ENCODE data around the gene SLC2A1. TPM values are rescaled to one million over a fixed set of nuclear protein-coding genes. Genes with fewer than 3 reads are reported as not detected.

Gene SLC2A1
- total RNA-seq, 1 donor from 2014 or later = 192 TPM

DNA sequence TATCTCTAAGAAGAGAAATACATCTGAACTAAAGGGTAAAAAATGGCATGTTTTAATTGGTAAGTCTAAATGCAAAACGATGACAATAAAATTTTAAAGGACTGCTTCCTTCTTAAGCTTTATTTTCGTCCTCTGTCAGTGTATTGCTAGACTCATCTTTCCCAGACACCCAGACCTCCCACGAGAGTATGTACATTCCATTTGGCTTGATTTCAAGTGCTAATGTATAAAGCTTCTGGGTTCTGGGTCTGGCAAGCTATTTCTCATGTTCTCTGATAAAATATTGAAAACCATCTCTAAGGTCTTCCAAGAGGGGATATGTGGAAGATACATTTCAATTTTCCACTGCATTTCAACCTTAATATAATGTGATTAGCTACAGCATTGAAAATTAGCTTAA lies 24.6 kb upstream of the SLC2A1 start:
- no peak for DNase-seq (ENCODE audit: extremely low spot score, unreplicated experiment)
- Mint-ChIP-seq H3K27ac (peak overlapping the region; percentile 22), H3K4me3 (no peak overlapping the region), H3K27me3 (no peaks in the 10 kb centered on the region), H3K4me1 (ENCODE audit: unreplicated experiment) (peaks cover 36% of the 10 kb centered on the region), H3K9me3 (no peaks in the 10 kb centered on the region), H3K36me3 (peaks cover 11% of the 10 kb centered on the region)
- TF ChIP-seq, protein P1, sequence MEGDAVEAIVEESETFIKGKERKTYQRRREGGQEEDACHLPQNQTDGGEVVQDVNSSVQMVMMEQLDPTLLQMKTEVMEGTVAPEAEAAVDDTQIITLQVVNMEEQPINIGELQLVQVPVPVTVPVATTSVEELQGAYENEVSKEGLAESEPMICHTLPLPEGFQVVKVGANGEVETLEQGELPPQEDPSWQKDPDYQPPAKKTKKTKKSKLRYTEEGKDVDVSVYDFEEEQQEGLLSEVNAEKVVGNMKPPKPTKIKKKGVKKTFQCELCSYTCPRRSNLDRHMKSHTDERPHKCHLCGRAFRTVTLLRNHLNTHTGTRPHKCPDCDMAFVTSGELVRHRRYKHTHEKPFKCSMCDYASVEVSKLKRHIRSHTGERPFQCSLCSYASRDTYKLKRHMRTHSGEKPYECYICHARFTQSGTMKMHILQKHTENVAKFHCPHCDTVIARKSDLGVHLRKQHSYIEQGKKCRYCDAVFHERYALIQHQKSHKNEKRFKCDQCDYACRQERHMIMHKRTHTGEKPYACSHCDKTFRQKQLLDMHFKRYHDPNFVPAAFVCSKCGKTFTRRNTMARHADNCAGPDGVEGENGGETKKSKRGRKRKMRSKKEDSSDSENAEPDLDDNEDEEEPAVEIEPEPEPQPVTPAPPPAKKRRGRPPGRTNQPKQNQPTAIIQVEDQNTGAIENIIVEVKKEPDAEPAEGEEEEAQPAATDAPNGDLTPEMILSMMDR (conservative IDR thresholded peaks at IDR 0.05) = no peak

DNA sequence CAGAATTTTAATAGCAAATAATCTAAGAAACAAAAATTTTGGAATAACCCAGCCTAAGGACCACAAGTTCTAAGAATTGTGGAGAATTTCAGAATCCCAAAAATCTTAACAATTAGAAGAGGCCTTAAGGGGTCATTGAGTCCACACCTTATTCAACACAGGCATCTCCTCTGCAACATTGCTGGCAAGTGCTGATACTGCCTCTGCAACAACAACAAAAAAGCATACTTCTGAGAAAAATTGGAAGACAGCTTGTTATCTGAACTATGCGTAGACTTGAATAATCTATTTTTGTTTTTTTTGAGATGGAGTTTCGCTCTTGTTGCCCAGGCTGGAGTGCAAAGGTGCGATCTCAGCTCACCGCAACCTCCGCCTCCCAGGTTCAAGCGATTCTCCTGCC lies 24.0 kb upstream of the SLC2A1 start:
- Mint-ChIP-seq H3K27me3 (no peaks in the 10 kb centered on the region), H3K9me3 (no peaks in the 10 kb centered on the region), H3K36me3 (peaks cover 11% of the 10 kb centered on the region), H3K4me1 (ENCODE audit: unreplicated experiment) (peaks cover 38% of the 10 kb centered on the region), H3K27ac (peak overlapping the region; percentile 68), H3K4me3 (no peak overlapping the region)
- TF ChIP-seq, protein P1 (conservative IDR thresholded peaks at IDR 0.05) = no peak
- DNase-seq (ENCODE audit: extremely low spot score, unreplicated experiment) = no peak

DNA sequence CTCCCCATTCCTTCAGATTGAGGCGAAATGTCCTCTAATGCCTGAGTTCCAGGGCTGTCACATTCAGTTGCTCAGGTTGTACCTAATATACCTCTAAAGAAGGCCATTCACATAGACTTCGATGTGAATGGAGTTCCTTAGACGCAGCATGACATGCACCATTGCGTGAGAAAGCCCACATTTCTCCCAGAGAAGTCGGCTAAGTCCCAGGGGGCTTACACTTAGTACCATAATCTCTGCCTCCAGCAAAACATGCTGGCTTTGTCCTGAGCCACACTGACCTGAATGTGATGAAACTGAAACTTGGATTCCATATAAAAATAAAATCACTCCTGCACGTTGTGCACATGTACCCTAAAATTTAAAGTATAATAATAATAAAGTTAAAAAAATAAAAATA lies 23.2 kb upstream of the SLC2A1 start:
- H3K9me3 Mint-ChIP-seq = no peaks in the 10 kb centered on the region
- H3K36me3 Mint-ChIP-seq = peaks cover 12% of the 10 kb centered on the region
- DNase-seq (ENCODE audit: extremely low spot score, unreplicated experiment) = no peak
- H3K27ac Mint-ChIP-seq = no peak overlapping the region
- peaks cover 39% of the 10 kb centered on the region for H3K4me1 Mint-ChIP-seq (ENCODE audit: unreplicated experiment)
- H3K4me3 Mint-ChIP-seq = no peak overlapping the region
- TF ChIP-seq, protein P1 (conservative IDR thresholded peaks at IDR 0.05) = no peak
- no peaks in the 10 kb centered on the region for H3K27me3 Mint-ChIP-seq

- H3K4me3 Mint-ChIP-seq = no peak overlapping the region
- no peaks in the 10 kb centered on the region for H3K9me3 Mint-ChIP-seq
- H3K27me3 Mint-ChIP-seq = no peaks in the 10 kb centered on the region
- peaks cover 15% of the 10 kb centered on the region for H3K36me3 Mint-ChIP-seq
- peak overlapping the region; percentile 66 for H3K27ac Mint-ChIP-seq
- peaks cover 43% of the 10 kb centered on the region for H3K4me1 Mint-ChIP-seq (ENCODE audit: unreplicated experiment)
- DNase-seq (ENCODE audit: extremely low spot score, unreplicated experiment) = no peak
- TF ChIP-seq, protein P1 (conservative IDR thresholded peaks at IDR 0.05) = no peak
Measured at GRCh38 chr1:42981255-42981805, 22.7 kb upstream of the SLC2A1 start.

DNA sequence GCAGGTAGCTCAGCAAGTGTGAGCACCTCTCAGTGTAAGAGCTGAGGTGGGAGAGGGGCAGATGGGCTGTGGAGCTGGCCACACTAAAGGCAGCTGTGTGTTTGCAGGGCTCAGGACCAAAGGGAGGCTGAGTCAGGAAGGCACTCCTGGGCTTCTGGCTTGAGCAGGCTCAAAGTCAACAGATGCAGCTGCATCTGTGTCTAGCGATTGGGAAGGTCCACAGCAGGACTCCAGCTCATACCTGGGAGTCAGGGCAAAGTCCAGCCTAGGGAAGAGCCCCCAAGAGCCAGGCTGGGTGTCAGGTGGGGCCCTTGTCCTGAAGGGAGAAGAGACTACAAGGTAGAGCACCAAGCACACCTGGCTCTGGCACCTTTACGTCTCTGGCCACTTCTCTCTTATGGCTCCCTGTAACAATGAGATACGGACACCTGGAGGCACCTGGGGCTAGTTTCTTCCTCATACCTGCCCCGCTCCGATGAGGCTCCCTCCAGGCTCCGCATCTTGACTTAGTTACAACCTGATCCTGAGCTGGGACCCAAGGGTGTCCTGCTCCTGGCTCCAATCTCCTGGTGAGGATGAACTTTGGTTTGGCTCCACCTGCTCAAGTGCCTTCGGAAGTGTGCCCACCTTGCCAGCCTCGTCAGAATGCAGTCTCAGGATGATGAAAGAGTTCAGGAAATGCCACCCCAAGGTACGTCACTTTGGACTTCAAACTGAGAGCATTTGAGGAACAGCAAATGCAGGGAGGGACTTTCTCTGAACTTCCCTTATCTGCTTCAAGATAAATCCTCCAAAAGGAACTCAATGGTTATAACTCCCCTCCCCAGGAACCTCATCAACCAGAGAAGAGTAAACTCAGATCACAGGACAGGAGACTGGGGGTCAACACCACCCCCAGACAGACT lies 21.5 kb upstream of the SLC2A1 start:
- peak overlapping the region; percentile 1 for H3K4me3 Mint-ChIP-seq
- H3K4me1 Mint-ChIP-seq (ENCODE audit: unreplicated experiment) = peaks cover 51% of the 10 kb centered on the region
- TF ChIP-seq, protein P1 (conservative IDR thresholded peaks at IDR 0.05) = no peak
- no peaks in the 10 kb centered on the region for H3K9me3 Mint-ChIP-seq
- peaks cover 15% of the 10 kb centered on the region for H3K36me3 Mint-ChIP-seq
- H3K27me3 Mint-ChIP-seq = no peaks in the 10 kb centered on the region
- DNase-seq (ENCODE audit: extremely low spot score, unreplicated experiment) = no peak
- peak overlapping the region; percentile 66 for H3K27ac Mint-ChIP-seq
